Stimulated activated naive CD4-positive, alpha-beta T cell treated with Interleukin-2 at 50 U/mL for 16 hours (primary cell): ENCODE measurements around the gene TMEM231.
A peak's percentile ranks its signal among the peaks of the same experiment; 100 is the strongest.
"Not testable (repeated sequence)": the region's sequence is repeated elsewhere in the genome, so short reads cannot be mapped to it uniquely, and the experiment has no call there.

ENCODE experiments used
- DNase-seq: peaks from one replicate; lab custom pipeline; 2025; lab: John Stamatoyannopoulos, UW

Gene TMEM231

GRCh38 chr16:75566758-75567255 lies 10.8 kb upstream of the TMEM231 start:
- peak; percentile 12 for DNase-seq

DNA sequence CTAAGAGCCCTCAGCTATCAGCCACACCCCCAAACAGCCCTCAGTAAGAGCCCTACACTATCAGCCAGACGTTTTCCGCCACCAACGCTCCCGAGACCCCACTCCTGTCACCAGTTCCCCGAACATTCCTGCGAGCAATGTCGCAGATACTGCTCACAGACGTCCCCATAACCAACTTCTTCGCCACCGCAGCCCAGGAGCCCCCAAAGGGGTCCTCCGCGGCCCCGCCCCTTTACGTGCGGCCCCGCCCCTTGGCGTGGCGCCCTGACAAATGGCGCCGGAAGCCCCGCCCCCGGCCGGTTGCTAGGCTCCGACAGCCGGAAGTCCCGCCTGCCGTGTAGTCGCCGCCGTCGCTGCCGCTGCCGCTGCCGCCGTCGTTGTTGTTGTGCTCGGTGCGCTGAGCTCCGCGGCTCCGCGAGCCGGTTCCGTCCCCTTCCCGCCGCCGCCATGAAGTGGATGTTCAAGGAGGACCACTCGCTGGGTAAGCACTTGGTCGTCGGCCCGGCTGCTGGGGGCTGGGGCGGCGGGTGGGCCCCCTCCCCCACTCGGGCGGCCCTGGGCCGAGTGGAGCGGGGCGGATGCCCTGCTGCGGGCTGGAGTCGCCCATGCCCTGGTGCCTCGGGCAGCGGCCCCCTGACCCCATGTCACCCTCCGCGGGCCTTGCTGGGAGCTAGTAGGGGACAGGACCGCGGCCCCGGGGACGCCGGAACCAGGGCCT lies 10.1 kb upstream of the TMEM231 start, which contains the start of gene GABARAPL2:
GABARAPL2 (plus strand) TSS at position 340 of the 718 bp plus-strand sequence; CDS start at position 448, 108 bp downstream.
- DNase-seq: peak; percentile 85

GRCh38 chr16:75565640-75566039 lies 9.6 kb upstream of the TMEM231 start:
- DNase-seq: no peak

DNA sequence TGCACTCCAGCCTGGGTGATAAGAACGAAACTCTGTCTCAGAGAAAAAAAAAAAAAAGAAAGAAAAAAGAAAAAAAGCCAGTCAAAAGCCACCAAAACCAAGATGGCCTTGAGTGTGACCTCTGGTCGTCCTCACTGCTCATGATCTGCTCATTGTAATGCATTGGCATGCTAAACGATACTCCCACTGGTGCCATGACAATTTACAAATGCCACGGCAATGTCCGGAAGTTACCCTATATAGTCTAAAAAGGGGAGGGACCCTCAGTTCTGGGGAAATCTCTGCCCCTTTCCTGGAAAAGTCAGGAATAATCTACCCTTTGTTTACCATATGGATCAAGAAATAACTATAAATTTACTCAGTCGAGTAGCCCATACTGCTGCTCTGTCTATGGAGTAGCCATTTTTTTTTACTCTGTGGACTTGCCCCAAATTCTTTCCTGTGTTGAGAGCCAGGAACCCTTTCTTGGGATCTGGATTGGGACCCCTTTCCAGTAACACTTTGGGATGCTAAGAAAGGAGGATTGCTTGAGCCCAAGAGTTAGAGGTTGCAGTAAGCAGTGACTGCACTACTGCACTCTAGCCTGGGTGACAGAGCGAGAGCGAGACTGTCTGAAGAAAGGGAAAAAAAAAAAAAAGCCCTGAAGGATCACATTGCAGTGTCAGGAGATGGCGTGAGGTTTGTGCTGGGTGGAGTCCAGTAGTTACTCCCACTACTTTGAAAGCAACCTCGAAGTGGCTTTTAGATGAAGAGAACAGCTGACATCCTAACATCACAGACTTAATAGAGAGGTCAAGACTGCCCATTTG lies 3.7 kb upstream of the TMEM231 start:
- DNase-seq: no peak

GRCh38 chr16:75558846-75559401 lies 2.9 kb upstream of the TMEM231 start:
- DNase-seq: no peak

GRCh38 chr16:75556431-75556950 lies 439 bp upstream of the TMEM231 start:
- DNase-seq: no peak

DNA sequence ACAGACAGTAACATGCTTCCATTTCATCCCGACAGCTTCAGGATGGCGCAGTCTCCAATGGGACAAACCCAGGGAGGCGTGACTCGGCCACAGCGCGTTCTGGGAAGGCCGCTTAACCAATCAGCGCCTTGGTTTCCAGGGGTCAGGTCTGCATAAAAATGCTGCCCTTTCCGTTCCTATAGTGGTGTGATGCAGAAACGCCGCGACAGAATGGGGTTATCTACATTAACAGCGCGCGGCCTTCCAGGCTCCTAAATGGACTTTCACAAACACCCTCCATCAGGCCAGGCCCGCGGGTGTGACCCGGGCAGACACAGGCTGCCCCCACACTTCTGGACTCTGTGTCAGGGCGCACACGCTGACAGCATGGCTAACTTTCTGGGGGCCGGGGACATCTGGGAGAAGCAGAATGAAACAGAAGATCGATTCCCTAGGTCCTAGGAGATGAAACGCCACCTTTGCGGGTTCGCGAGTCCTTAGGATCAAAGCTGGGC lies 792 bp downstream of the TMEM231 start:
- no peak for DNase-seq

GRCh38 chr16:75552951-75553350 lies 3.1 kb downstream of the TMEM231 start:
- DNase-seq: no peak

- no peak for DNase-seq
Measured at GRCh38 chr16:75550211-75550662, 5.8 kb downstream of the TMEM231 start.

GRCh38 chr16:75548456-75548855 lies 7.6 kb downstream of the TMEM231 start:
- DNase-seq: not testable (repeated sequence)

GRCh38 chr16:75546293-75546692 lies 9.8 kb downstream of the TMEM231 start:
- no peak for DNase-seq

- DNase-seq: not testable (repeated sequence)
Measured at GRCh38 chr16:75545879-75546278, 10.2 kb downstream of the TMEM231 start.

DNA sequence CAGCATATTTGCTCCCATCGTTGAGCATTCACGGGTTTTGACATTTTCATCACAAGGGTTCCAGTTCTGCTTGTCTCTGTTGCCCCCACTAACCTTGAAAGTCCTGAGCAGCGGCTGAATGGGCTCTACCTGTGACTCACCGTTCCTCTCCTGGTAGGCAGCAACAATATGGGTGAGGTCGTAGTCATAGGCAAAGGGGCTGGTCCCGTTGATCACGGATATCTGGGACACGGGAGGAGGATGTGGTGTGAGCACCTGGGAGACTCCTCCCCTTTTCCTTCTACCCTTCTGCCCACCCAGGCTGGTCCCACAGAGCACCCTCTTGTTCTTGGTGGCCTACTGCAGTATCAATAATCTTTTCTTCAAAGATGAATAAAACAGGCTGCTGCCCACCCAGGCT lies 13.6 kb downstream of the TMEM231 start:
- not testable (repeated sequence) for DNase-seq

GRCh38 chr16:75541236-75541635 lies 14.8 kb downstream of the TMEM231 start:
- DNase-seq: no peak

GRCh38 chr16:75538882-75539565 lies 17.0 kb downstream of the TMEM231 start:
- not testable (repeated sequence) for DNase-seq

DNA sequence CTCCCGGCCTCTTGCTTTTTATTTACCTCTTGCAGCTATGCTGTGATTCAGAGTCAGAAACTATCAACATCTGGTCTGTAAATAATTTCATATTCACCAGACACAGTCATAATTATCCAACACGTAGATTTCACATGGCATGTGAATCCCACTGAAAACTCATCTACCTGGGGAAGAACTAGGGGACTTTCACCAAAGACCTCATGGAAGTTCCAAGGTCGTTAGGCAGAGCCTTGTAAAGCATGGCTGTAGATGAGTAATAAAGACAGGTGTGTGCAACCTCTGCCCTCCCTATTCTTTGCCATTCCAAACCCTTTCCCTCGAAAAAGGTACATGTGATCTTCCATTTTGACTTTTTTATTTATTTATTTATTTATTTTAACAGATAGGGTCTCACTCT lies 18.3 kb downstream of the TMEM231 start:
- DNase-seq: no peak

DNA sequence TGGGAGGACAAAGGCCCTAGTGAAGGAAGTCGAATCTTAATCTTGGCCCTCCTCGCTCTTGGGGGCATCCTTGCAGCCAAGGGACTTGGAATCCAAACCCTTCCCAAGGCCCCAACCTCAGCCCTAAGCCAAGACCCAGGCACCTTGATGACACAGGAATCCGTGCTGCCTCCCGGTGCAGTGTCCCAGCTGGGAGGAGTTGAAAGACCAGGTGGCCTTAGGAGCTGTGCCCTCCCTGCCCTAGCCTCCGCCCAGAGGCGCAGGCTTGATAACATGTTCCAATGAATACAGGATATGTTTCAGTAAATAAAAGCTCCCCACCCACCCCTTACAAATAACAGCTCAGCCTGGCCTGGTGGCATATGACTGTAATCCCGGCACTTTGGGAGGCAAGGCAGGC lies 20.2 kb downstream of the TMEM231 start, which contains the start of gene CHST5:
CHST5 (minus strand) TSS at position 208 of the 400 bp plus-strand sequence. CDS start 5,724 bp downstream, outside the sequence.
- DNase-seq: no peak

DNA sequence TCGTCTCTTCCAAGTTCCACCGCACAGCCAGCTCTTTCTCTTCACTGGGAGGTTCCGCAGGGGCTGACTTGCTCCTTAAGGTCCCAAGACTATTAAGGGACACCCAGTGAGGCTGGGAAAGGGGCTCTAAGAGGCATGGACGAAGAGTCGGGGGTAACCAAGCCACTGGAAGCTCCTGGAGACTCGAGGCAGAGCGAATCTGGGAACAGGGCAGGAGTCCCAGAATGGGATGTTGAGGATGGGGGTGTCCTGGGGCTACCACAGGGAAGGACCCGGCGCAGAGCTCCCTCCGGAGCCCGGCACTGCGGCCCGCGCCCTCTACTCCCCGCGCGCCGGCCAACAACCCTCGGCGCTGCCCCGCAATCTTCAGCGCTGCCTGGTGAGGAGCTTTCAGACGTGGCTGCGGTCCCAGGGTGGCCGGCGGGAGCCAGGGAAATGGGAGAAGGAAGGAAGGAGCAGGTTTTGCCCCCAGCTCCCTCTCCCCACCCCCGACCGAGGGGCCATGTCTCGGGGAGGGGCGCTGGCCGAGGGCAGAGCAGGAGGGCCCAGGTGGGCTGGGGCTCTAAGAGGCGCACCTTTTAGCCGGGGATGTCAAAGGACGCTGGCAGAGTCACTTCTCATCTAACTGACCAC lies 20.7 kb downstream of the TMEM231 start:
- DNase-seq: no peak

DNA sequence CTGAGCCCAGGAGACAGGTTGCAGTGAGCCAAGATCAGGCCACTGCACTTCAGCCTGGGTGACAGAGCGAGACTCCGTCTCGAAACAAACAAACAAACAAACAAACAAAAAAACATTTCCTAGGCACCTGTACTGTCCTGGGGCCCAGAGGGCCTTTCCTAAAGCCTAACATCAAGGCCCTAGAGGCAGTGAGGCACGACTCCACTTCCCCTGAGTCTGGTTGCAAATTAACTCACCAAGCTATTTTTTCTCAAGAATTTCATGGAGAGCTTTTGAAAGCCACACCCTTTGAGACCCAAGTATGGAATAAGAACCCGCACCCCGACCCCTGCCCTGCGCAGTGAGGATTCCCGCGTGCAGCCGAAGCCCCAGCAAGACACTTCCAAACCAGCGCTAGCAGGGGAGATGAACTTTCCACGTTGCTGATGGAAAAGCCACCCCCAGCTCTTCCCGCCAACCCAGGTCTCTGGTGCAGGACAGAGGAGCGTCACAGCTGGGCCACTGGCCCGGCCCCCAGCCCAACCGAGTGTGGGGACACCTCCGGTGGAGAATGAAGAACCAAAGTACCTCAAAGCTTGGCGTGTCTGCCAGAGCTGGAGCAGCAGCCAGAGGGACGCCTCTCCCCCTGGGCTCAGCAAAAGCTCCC lies 21.4 kb downstream of the TMEM231 start:
- DNase-seq: no peak

DNA sequence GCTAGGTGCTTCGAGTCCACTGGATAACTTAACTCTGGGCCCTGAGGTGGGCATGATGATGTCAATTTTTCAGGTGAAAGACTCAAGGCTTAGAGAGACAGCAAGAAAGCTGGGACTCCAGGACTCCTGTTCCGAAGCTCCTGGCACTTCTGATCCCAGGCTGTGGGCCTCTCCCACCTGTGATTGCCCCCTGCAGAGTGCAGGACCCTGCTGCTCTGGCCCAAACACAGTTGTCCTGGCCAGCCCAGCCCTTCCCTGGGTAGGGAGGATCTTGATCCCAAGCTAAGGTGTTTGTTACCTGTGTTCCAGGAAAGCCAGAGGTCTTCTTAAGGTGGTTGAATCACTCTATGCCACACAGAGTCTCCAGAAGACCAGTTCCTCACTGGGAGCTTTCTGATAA lies 23.3 kb downstream of the TMEM231 start:
- DNase-seq: no peak
